ENCODE results near the gene MYADM.
"Not testable (repeated sequence)": the region's sequence is repeated elsewhere in the genome, so short reads cannot be mapped to it uniquely, and the experiment has no call there.

The MYADM gene, protein sequence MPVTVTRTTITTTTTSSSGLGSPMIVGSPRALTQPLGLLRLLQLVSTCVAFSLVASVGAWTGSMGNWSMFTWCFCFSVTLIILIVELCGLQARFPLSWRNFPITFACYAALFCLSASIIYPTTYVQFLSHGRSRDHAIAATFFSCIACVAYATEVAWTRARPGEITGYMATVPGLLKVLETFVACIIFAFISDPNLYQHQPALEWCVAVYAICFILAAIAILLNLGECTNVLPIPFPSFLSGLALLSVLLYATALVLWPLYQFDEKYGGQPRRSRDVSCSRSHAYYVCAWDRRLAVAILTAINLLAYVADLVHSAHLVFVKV

DNA sequence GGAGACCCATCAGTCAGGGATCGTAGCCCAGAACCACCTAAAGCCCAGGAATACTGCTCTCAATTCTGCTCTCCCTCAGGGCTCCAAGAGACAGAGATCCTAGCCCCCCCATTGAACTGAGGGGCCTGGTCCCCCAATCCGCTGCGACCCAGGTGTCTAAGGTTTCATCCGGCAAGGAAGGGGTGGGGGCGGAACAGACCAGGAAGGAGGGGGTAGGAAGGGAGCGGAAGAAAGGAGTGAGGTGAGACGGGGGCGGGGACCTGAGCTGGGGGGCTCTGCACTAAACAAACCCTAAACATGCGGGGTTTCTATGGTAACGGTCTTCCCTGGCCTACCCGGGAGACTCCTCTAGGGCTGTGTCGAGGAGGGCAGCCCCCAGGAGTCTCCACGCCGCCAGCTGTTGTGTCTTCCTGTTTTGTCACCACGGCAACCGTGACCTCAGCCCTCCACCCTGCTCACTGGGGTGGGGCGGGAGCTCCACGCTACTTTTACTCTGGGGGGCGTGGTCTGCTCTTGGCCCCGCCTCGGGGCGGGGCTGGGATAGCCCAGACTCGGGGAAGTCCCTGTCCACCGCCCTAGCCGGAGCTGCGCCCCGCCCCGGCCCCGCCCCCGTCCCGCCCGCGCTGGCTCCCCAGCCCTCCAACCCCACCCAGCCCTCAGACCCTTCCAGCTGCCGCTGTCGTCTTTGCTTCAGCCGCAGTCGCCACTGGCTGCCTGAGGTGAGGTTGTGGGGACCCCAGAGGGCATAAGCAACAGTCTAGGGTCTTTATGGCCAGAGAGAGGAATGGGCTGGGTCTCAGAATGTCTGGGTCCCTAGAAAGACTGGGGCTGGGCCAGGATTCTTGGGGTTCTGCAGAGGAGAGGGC lies at the start of gene MYADM:
Gene MYADM (plus strand): TSS at position 659 of the 866 bp plus-strand sequence. CDS start 5,647 bp downstream, outside the sequence.
- intact Hi-C loops (cut with DNase I) = no loop called here
- peak; percentile 94 to 99 (median 98) for DNase-seq

GRCh38 chr19:53818756-53819155 lies 48.9 kb upstream of the MYADM start:
- peak in 22 of 42 donors; percentile 8 to 65 (median 26) for DNase-seq
- intact Hi-C loops (cut with DNase I) = no loop called here

GRCh38 chr19:53819861-53820260 lies 47.8 kb upstream of the MYADM start:
- no peak for DNase-seq
- intact Hi-C loops (cut with DNase I) = no loop called here

GRCh38 chr19:53823380-53824120 lies 44.1 kb upstream of the MYADM start:
- intact Hi-C loops (cut with DNase I) = no loop called here

DNA sequence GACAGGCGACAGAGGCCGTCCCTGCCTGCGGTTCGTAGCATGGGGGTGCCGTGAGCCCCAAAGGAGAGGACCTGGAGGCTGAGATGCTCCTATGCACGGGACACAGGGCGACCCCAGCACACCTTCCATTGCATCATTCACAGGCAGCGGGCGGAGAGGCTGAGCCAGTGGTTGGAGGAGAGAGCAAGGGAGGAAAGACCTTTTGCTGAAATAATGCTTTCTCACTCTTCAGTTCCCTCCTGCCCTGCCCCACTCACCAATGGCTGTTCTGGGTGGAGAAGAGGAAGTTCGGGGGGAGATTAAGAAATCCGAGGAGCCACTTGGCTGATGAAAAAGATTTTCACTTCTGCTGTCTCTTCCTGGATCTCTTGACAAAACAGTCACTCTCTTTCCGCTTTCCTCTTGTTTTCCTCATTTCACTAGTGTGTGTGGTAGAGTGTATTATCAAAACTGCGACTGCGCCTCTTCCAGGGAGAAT lies 43.5 kb upstream of the MYADM start, which contains the start of gene NLRP12:
Gene NLRP12 (minus strand): TSS at position 181 of the 478 bp plus-strand sequence. CDS start 140 bp downstream, at position 41.
- peak in 18 of 42 donors; percentile 8 to 52 (median 23) for DNase-seq
- intact Hi-C loops (cut with DNase I) = no loop called here

More at GRCh38 chr19:53823380-53824120, 44.1 kb upstream of the MYADM start:
- DNase-seq = no peak

DNA sequence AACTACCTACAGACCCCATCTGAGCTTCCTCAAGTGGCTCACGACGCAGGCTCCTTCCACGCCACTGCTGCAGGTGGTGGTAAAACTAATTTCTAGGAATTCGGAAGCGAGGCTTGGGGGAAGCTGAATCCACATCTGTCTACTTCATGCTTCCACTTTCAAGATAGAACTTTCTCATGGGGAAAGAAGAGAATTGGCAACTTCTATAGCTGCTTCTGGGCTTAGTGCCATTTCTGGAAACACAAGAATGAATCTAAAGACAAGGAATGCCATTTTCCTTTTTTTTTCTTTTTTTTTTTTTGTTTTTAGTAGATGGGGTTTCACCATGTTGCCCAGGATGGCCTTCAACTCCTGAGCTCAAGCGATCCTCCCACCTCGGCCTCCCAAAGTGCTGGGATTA lies 40.8 kb upstream of the MYADM start:
- DNase-seq = no peak
- intact Hi-C loops (cut with DNase I) = no loop called here

GRCh38 chr19:53828531-53828930 lies 39.2 kb upstream of the MYADM start:
- DNase-seq = no peak
- intact Hi-C loops (cut with DNase I) = no loop called here

DNA sequence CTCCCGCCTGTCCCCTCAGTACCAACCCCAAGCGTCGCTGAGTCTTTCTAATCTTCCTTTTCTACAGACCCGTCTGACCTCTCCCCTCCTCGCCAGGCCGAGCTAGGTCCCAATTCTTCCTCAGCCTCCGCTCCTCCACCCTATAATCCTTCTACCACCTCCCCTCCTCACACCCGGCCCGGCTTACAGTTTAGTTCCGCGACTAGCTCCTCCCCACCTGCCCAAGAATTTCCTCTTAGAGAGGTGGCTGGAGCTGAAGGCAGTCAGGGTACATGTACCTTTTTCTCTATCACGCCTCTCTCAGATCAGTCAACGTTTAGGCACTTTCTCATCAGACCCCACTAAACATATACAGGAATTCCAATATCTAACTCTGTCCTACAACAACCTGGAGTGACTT lies 34.8 kb upstream of the MYADM start:
- intact Hi-C loops (cut with DNase I); DNase-seq: not testable (repeated sequence)

DNA sequence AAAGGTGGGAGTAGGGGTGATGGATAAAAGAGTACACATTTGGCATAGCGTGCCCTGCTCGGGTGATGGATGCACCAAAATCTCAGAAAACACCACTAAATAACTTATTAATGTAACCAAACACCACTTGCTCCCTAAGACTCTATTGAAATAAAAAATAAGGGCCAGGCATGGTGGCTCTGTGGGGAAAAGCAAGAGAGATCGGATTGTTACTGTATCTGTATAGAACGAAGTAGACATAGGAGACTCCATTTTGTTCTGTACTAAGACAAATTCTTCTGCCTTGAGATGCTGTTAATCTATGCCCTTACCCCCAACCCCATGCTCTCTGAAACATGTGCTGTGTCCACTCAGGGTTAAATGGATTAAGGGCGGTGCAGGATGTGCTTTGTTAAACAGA lies 29.2 kb upstream of the MYADM start:
- intact Hi-C loops (cut with DNase I); DNase-seq: not testable (repeated sequence)

DNA sequence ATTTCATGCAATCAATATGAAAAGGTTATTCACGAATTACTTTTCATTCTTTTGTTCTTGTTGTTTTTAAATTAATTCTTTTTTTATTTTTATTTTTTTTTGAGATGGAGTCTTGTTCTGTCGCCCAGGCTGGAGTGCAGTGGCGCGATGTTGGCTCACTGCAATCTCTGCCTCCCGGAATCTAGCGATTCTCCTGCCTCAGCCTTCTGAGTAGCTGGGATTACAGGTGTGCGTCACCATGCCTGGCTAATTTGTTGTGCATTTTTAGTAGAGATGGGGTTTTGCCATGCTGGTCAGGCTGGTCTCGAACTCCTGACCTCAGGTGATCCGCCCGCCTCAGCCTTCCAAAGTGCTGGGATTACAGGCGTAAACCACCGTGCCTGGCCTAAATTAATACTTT lies 27.4 kb upstream of the MYADM start:
- intact Hi-C loops (cut with DNase I); DNase-seq: not testable (repeated sequence)

GRCh38 chr19:53840914-53841313 lies 26.8 kb upstream of the MYADM start:
- DNase-seq; intact Hi-C loops (cut with DNase I): not testable (repeated sequence)

GRCh38 chr19:53844849-53845246 lies 22.8 kb upstream of the MYADM start:
- DNase-seq = no peak
- intact Hi-C loops (cut with DNase I) = no loop called here

GRCh38 chr19:53847555-53847954 lies 20.1 kb upstream of the MYADM start:
- intact Hi-C loops (cut with DNase I) = no loop called here

GRCh38 chr19:53849237-53849676 lies 18.4 kb upstream of the MYADM start:
- no peak for DNase-seq
- intact Hi-C loops (cut with DNase I) = no loop called here

More at GRCh38 chr19:53847555-53847954, 20.1 kb upstream of the MYADM start:
- peak in 7 of 42 donors; percentile 7 to 53 (median 33) for DNase-seq

DNA sequence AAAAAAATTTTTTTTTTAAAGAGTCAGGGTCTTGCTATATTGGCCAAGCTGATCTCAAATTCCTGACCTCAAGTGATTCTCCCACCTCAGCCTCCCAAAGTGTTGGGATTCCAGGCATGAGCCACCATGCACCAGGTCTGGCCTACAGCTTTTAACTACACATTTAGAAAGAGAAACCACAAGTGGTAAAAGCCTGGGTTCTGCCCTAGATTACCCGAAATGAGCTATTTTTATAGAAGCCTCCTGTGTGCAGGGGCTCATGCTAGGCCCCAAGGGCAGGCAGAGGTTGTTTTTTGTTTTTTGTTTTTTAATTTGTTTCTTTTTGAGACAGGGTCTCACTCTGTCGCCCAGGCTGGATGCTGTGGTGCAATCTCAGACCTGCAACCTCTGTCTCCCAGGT lies 14.0 kb upstream of the MYADM start:
- no peak for DNase-seq
- intact Hi-C loops (cut with DNase I) = loop anchor here (10.0 kb wide), 1 partner anchor 51 kb away; the partner anchor contains the start of gene CACNG7

DNA sequence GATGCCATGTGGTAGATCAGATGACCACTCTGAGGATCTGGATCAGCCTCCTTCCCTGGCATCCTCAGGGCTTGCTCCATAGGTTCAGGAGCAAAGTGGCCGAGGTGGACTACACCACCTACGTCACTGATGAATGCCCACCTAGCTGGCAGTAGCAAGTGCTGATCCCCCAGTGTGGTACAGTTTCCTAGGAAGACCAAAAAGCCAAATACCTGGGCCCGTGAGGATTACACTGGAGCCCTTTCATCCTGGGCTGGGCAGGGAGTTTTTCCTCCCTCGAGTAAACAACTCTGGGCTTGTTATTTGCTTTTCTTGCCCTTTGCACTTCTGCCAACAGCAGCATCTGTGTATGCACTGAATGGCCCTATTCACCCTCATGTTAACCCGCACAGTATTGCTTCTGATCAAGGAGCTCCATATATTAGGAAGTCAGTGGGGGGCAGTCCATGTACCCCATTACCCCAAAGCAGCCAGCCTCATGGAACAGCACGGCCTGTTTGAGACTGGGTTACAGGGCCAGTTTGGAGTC lies 3.3 kb upstream of the MYADM start:
- intact Hi-C loops (cut with DNase I) = no loop called here
- peak in 35 of 42 donors; percentile 28 to 86 (median 68) for DNase-seq

DNA sequence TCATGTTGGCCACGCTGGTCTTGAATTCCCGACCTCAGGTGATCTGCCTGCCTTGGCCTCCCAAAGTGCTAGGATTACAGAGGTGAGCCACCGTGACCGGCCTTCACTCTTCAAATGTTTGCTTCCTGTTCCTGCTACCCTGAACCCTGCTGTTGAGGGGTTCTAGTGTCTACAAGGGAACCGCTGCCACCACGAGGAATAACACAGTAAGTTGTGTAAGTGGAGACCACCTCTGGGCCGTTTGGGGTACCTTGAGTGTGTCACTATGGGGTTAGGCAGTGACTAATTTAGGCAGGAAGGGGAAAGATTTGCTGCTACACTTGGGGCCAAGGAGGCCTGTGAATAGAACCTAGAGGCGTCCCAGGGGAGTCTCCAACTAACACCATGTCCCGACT lies 2.2 kb upstream of the MYADM start:
- intact Hi-C loops (cut with DNase I) = no loop called here
- DNase-seq = peak in 6 of 42 donors; percentile 8 to 55 (median 34)
